Renal cortex interstitium (tissue), 11 donors: ENCODE results near the gene FOXN1. TPM values are rescaled to one million over a fixed set of nuclear protein-coding genes. Genes with fewer than 3 reads are reported as not detected.

Experiments used
- DNase-seq, 11 donors: peaks; one replicate each; pipeline ENCODE4 v3.0.0-alpha.2; 2013; ENCODE audit warnings: low read depth in 9 of 11, low spot score in 4 of 11; ENCODE audit errors: extremely low read depth in 1 of 11
- polyA plus RNA-seq, 3 donors: library from polyadenylated mRNA; unstranded; fragments of 120-200 nt; gene quantifications; one replicate each; pipeline ENCODE4 v1.2.1, GENCODE V29; 2013; ENCODE audit not compliant: insufficient read length in 3 of 3

FOXN1 gene
- polyA plus RNA-seq, 3 donors = 0.49 to 0.92 (median 0.68) TPM

GRCh38 chr17:28537219-28537610 is 31.1 kb downstream of the FOXN1 start:
- DNase-seq = no peak

GRCh38 chr17:28538296-28538895 is 32.2 kb downstream of the FOXN1 start:
- no peak for DNase-seq

- DNase-seq = no peak
Measured at GRCh38 chr17:28540231-28540630, 34.1 kb downstream of the FOXN1 start.

- no peak for DNase-seq
Measured at GRCh38 chr17:28541439-28541838, 35.3 kb downstream of the FOXN1 start.

- no peak for DNase-seq
Measured at GRCh38 chr17:28544402-28545140, 38.4 kb downstream of the FOXN1 start.

GRCh38 chr17:28545141-28545503 is 39.0 kb downstream of the FOXN1 start:
- DNase-seq = no peak

GRCh38 chr17:28545787-28546415 is 39.8 kb downstream of the FOXN1 start:
- no peak for DNase-seq

- no peak for DNase-seq
Measured at GRCh38 chr17:28547096-28547622, 41.0 kb downstream of the FOXN1 start.

- DNase-seq = peak in 3 of 11 donors; percentile 44 to 62 (median 52)
Measured at GRCh38 chr17:28547623-28548416, 41.7 kb downstream of the FOXN1 start.

- no peak for DNase-seq
Measured at GRCh38 chr17:28548417-28549130, 42.4 kb downstream of the FOXN1 start.

GRCh38 chr17:28549236-28550132 is 43.3 kb downstream of the FOXN1 start:
- DNase-seq = no peak

GRCh38 chr17:28550858-28551257 is 44.7 kb downstream of the FOXN1 start:
- no peak for DNase-seq

GRCh38 chr17:28551421-28552175 is 45.5 kb downstream of the FOXN1 start:
- DNase-seq = peak in 2 of 11 donors; percentile 11 to 31

- DNase-seq = peak in 9 of 11 donors; percentile 65 to 82 (median 77)
Measured at GRCh38 chr17:28552176-28552999, 46.2 kb downstream of the FOXN1 start, which contains the start of gene UNC119. UNC119 (minus strand) TSS chr17:28552624; CDS start chr17:28552557, 67 bp downstream.

- no peak for DNase-seq
Measured at GRCh38 chr17:28553000-28553505, 46.9 kb downstream of the FOXN1 start.

GRCh38 chr17:28554565-28554964 is 48.4 kb downstream of the FOXN1 start:
- no peak for DNase-seq
